Measurements from ENCODE around the gene MCM8. TPM values are rescaled to one million over a fixed set of nuclear protein-coding genes. Genes with fewer than 3 reads are reported as not detected.

MCM8 gene
- total RNA-seq, 1 experiment from 2014 or later, result 28.0 TPM

DNA sequence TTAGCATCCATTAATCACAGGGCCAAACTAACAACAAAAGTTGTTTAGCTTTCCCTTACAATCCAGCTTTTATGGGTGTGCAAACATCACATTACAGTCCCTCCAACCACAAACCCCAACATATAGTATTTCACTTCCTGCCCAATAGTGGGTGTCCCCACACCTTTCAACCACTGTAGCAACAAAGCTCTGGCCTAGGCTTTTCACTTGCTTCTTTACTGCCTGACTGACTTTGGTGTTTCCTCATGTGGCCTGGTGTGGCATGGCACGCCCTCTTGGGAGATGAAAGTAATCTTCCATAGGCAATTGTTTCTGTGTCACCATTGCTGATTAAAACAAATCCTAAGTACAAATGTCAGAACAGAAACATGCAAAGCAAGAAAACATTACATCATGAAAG is 46.3 kb downstream of the MCM8 start (continued):
- TF ChIP-seq, protein P1, sequence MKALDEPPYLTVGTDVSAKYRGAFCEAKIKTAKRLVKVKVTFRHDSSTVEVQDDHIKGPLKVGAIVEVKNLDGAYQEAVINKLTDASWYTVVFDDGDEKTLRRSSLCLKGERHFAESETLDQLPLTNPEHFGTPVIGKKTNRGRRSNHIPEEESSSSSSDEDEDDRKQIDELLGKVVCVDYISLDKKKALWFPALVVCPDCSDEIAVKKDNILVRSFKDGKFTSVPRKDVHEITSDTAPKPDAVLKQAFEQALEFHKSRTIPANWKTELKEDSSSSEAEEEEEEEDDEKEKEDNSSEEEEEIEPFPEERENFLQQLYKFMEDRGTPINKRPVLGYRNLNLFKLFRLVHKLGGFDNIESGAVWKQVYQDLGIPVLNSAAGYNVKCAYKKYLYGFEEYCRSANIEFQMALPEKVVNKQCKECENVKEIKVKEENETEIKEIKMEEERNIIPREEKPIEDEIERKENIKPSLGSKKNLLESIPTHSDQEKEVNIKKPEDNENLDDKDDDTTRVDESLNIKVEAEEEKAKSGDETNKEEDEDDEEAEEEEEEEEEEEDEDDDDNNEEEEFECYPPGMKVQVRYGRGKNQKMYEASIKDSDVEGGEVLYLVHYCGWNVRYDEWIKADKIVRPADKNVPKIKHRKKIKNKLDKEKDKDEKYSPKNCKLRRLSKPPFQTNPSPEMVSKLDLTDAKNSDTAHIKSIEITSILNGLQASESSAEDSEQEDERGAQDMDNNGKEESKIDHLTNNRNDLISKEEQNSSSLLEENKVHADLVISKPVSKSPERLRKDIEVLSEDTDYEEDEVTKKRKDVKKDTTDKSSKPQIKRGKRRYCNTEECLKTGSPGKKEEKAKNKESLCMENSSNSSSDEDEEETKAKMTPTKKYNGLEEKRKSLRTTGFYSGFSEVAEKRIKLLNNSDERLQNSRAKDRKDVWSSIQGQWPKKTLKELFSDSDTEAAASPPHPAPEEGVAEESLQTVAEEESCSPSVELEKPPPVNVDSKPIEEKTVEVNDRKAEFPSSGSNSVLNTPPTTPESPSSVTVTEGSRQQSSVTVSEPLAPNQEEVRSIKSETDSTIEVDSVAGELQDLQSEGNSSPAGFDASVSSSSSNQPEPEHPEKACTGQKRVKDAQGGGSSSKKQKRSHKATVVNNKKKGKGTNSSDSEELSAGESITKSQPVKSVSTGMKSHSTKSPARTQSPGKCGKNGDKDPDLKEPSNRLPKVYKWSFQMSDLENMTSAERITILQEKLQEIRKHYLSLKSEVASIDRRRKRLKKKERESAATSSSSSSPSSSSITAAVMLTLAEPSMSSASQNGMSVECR (CRISPR knock-in tag; IDR thresholded peaks at IDR 0.05; ENCODE audit: borderline replicate concordance), result no peak
- TF ChIP-seq ATF2 (CRISPR knock-in tag; IDR thresholded peaks at IDR 0.05; ENCODE audit: borderline replicate concordance, low read depth) (no peak), ZNF281 (CRISPR knock-in tag; IDR thresholded peaks at IDR 0.05) (no peak), TP53 (CRISPR knock-in tag; IDR thresholded peaks at IDR 0.05) (no peak), MAX (CRISPR knock-in tag; IDR thresholded peaks at IDR 0.05) (no peak), GTF2I (CRISPR knock-in tag; conservative IDR thresholded peaks at IDR 0.05) (no peak)
- TF ChIP-seq, protein P2, sequence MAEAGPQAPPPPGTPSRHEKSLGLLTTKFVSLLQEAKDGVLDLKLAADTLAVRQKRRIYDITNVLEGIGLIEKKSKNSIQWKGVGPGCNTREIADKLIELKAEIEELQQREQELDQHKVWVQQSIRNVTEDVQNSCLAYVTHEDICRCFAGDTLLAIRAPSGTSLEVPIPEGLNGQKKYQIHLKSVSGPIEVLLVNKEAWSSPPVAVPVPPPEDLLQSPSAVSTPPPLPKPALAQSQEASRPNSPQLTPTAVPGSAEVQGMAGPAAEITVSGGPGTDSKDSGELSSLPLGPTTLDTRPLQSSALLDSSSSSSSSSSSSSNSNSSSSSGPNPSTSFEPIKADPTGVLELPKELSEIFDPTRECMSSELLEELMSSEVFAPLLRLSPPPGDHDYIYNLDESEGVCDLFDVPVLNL (CRISPR knock-in tag; IDR thresholded peaks at IDR 0.05; ENCODE audit: borderline replicate concordance, low read depth), result no peak
- TF ChIP-seq, protein P3, sequence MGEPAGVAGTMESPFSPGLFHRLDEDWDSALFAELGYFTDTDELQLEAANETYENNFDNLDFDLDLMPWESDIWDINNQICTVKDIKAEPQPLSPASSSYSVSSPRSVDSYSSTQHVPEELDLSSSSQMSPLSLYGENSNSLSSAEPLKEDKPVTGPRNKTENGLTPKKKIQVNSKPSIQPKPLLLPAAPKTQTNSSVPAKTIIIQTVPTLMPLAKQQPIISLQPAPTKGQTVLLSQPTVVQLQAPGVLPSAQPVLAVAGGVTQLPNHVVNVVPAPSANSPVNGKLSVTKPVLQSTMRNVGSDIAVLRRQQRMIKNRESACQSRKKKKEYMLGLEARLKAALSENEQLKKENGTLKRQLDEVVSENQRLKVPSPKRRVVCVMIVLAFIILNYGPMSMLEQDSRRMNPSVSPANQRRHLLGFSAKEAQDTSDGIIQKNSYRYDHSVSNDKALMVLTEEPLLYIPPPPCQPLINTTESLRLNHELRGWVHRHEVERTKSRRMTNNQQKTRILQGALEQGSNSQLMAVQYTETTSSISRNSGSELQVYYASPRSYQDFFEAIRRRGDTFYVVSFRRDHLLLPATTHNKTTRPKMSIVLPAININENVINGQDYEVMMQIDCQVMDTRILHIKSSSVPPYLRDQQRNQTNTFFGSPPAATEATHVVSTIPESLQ (CRISPR knock-in tag; IDR thresholded peaks at IDR 0.05), result no peak
- TF ChIP-seq, protein P4, sequence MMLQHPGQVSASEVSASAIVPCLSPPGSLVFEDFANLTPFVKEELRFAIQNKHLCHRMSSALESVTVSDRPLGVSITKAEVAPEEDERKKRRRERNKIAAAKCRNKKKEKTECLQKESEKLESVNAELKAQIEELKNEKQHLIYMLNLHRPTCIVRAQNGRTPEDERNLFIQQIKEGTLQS (CRISPR knock-in tag; conservative IDR thresholded peaks at IDR 0.05), result no peak

GRCh38 chr20:5999783-6000182 is 49.3 kb downstream of the MCM8 start:
- ChIA-PET CTCF (no interaction called here), POLR2A (no interaction called here)
- ATAC-seq, result no peak
- TF ChIP-seq, protein P5, sequence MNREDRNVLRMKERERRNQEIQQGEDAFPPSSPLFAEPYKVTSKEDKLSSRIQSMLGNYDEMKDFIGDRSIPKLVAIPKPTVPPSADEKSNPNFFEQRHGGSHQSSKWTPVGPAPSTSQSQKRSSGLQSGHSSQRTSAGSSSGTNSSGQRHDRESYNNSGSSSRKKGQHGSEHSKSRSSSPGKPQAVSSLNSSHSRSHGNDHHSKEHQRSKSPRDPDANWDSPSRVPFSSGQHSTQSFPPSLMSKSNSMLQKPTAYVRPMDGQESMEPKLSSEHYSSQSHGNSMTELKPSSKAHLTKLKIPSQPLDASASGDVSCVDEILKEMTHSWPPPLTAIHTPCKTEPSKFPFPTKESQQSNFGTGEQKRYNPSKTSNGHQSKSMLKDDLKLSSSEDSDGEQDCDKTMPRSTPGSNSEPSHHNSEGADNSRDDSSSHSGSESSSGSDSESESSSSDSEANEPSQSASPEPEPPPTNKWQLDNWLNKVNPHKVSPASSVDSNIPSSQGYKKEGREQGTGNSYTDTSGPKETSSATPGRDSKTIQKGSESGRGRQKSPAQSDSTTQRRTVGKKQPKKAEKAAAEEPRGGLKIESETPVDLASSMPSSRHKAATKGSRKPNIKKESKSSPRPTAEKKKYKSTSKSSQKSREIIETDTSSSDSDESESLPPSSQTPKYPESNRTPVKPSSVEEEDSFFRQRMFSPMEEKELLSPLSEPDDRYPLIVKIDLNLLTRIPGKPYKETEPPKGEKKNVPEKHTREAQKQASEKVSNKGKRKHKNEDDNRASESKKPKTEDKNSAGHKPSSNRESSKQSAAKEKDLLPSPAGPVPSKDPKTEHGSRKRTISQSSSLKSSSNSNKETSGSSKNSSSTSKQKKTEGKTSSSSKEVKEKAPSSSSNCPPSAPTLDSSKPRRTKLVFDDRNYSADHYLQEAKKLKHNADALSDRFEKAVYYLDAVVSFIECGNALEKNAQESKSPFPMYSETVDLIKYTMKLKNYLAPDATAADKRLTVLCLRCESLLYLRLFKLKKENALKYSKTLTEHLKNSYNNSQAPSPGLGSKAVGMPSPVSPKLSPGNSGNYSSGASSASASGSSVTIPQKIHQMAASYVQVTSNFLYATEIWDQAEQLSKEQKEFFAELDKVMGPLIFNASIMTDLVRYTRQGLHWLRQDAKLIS (CRISPR knock-in tag; IDR thresholded peaks at IDR 0.05; ENCODE audit: borderline replicate concordance), result no peak
- TF ChIP-seq, protein P3 (CRISPR knock-in tag; IDR thresholded peaks at IDR 0.05), result no peak
- TF ChIP-seq, protein P6, sequence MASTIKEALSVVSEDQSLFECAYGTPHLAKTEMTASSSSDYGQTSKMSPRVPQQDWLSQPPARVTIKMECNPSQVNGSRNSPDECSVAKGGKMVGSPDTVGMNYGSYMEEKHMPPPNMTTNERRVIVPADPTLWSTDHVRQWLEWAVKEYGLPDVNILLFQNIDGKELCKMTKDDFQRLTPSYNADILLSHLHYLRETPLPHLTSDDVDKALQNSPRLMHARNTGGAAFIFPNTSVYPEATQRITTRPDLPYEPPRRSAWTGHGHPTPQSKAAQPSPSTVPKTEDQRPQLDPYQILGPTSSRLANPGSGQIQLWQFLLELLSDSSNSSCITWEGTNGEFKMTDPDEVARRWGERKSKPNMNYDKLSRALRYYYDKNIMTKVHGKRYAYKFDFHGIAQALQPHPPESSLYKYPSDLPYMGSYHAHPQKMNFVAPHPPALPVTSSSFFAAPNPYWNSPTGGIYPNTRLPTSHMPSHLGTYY (CRISPR knock-in tag; IDR thresholded peaks at IDR 0.05), result no peak
- TF ChIP-seq NFE2L1 (CRISPR knock-in tag; IDR thresholded peaks at IDR 0.05) (no peak), FOXJ3 (CRISPR knock-in tag; IDR thresholded peaks at IDR 0.05; ENCODE audit: borderline replicate concordance) (no peak), ELF4 (CRISPR knock-in tag; IDR thresholded peaks at IDR 0.05; ENCODE audit: low read depth) (no peak), FOXK1 (CRISPR knock-in tag; IDR thresholded peaks at IDR 0.05) (no peak)

More at GRCh38 chr20:5999783-6000182, 49.3 kb downstream of the MCM8 start:
- Mint-ChIP-seq H3K36me3 (peaks cover 17% of the 10 kb centered on the region), H3K4me3 (no peak overlapping the region), H3K27ac (no peak overlapping the region), H3K27me3 (ENCODE audit: low read depth) (no peaks in the 10 kb centered on the region), H3K9me3 (no peaks in the 10 kb centered on the region), H3K4me1 (no peaks in the 10 kb centered on the region)
- DNase-seq (ENCODE audit: low spot score), result no peak
